Pons (tissue), 1 donor: ENCODE results near the gene ARL5A.

Experiments
- DNase-seq: peaks from one replicate; pipeline ENCODE4 v3.0.0-alpha.2; 2016; ENCODE audit warnings: low spot score

Gene ARL5A

DNA sequence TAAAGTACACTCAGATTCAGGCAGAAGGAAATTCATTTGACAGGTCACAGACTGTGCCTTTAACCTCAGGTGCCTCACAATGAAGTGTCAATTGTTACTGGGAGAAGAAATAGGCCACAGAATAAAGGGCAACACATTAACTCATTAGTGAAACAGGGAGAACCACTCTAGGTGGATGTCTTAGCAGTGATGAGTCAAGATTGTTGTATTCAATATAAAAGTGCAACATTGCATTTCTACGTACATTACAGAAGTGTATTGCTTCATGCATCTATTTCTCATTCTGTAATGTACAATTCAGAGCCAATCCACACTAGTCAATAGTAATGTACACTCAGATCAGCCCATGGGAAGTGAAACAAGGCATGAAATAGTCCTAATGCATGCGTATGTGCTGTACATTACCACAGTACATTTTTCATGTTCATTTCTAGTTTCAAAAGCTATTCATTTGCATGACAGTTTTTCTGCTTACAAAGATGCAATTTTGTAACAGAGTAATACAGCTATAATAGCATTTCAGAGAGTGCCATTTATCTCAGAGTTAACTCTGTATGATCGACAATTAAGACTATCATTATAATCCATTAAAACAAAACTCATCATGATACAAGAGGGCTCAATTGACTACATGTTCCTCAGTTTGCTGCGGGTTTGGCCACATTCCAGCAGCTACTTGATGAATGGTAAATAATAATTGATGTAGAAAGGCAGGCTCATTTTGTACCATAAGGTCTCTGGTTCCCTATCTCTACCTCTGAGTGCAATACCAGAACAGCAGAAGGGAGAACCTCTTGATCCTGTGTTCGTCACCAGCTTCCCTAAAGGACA lies 12.2 kb upstream of the ARL5A start:
- no peak for DNase-seq

- no peak for DNase-seq
These were observed 9.7 kb upstream of the ARL5A start for GRCh38 chr2:151837926-151838325.

DNA sequence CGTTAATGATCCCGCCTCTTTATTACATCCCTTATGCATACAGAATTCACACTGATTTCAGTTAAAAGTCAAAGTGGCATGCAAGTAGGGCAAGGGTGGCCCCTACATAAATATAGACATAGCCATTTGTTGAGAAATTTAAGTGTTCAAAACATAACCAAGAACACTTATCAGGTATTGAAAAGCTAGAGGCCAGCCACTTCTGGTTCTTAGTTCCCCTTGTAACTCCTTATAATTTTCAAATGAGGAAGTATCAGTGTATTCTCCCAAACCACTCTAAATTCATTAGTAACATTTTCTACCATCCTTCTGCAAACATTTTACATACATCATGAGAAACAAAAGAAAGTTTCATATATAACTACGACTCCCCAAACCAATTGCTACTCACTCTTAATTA lies 5.8 kb upstream of the ARL5A start:
- no peak for DNase-seq

DNA sequence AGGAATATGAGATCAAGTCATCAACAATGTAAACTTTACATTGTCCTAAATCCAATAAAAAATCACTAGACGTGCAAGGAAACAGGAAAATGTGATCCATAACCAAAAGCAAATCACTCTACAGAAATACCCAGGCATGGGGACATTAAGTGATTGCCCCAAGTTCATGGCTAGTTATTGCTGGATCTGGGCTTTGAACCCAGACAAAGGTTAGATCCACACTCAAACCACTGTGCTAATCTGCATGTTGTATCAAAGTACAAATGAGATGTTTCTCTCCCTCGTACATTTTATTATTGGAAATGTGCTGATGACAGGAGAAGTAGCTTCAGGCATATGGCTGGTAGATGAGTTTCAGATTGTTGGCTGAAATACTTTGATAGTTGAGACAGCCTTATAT lies 2.7 kb upstream of the ARL5A start:
- DNase-seq, result no peak

DNA sequence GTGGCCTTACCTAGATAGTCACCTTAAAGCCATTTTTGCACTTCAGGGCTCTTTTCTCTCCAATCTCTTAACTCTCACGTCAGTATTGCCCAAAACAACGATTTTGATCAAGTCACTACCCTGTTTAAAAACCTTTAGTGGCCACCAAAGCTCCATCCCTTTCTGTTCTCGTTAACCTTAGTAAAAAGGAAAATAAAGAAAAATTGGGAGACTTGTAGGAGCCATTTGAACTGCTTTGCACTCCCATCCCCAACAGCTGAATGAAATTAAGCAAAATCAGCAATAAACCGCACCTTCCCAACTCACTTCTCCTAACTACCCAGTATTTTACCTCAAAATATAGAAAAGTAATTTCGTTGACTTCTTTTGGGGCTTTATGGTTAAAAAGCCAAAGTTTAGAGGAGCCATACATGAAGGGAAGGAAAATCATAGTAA lies 686 bp upstream of the ARL5A start:
- DNase-seq, result no peak

GRCh38 chr2:151827564-151828142 lies 568 bp downstream of the ARL5A start:
- no peak for DNase-seq

DNA sequence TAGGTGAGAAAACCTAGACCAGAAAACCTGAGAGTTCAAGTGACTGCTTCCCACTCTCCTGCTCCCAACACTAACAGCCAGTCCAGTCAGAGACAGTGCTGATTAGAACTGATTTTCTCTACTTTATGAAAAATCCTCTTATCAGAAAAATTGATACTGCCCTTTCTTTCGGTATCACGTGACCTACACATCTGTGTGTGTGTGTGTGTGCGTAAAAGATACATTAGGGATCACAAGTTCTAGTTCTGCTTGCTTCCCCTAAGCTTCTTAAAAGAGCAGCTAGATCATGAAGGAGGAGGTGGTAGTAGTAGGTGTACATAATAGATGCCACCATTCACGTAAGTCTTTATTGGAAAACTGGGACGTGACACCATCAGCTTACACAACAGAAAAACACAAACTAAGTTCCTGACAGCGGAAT lies 1.5 kb downstream of the ARL5A start:
- DNase-seq, result peak; percentile 56

DNA sequence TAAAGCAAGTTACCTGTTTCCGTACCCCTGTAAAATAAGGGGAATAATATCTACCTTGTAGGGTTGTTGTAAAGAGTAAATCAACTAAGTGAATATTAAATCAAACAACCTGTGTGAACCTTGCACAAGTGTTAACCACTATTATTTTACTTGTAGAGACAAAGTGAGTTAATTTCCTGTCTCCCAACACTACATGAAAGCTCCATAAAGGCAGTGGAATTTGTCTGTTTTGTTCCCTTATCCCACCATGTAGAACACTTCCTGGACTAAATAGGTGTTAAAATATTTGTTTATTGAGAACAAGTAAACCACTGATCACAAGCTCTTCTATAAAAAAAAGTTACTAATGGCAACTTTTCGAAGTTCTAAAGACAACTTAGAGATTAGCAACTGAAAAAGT lies 3.3 kb downstream of the ARL5A start:
- DNase-seq, result no peak

- no peak for DNase-seq
These were observed 4.6 kb downstream of the ARL5A start for GRCh38 chr2:151823651-151824050.

DNA sequence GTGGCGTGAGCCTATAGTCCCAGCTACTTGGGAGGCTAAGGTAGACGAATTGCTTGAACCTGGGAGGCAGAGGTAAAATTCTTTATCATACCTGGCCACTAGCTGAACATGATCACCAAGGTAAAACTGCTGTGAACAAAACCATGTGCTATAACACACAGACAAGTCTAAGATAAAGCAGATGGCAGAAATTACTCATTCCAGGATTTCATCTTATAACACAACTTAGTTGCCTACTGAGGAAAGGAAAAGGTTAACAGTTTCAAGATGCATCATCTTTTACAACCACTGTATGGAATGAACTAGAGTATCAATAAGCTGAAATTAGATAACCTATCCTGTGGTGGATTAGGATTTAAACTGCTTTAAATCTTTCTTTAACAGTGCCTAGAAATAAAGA lies 8.3 kb downstream of the ARL5A start:
- no peak for DNase-seq

DNA sequence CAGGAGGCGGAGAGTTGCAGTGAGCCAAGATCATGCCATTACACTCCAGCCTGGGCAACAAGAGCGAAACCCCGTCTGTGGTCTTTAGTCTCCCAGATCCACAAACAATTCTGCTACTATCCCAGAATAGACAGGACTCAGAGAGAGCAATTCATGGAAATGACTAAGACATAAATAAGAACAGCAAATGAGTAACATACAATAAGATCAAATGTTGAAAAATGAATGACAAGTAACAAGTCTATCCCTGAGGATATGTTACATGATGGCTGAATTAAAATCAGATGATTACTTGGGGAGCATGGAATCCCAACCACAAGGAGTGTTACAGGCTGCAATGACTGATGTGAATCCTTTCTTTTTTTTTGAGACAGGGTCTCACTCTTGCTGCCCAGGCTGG lies 10.3 kb downstream of the ARL5A start:
- no peak for DNase-seq

DNA sequence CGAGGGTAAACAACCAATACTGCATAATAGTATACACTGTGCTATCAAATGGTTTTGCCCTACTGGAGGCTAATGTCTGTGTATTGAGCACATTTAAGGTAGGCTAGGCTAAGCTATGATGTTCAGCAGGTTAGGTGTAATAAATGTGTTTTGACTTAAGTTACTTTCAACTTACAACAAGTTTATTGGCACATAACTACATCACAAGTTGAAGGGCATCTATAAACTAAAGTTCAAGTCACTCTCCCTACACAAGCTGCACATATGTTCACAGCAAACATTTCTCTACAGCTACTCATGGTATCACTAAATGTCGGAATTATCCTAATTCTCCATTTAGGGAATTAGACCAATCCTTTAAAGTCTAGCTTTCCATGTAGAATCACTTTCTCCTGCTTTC lies 11.4 kb downstream of the ARL5A start:
- no peak for DNase-seq

- no peak for DNase-seq
These were observed 12.3 kb downstream of the ARL5A start for GRCh38 chr2:151815821-151816489.

GRCh38 chr2:151810489-151810888 lies 17.7 kb downstream of the ARL5A start:
- DNase-seq, result no peak

DNA sequence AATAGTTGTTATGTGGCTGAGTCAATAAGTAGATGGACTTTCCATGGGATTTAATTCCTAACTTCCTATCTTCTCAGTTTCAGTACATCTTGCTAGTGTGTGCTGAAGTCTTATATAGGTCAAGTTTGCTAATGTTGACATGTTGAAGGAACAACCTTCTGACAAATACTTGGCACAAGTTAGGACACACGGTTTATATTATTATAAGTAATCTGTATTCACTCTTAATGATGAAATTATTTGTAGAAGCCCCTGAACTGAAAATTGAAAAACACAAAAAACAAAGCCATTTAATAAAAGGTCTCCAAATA lies 19.2 kb downstream of the ARL5A start:
- DNase-seq, result no peak

DNA sequence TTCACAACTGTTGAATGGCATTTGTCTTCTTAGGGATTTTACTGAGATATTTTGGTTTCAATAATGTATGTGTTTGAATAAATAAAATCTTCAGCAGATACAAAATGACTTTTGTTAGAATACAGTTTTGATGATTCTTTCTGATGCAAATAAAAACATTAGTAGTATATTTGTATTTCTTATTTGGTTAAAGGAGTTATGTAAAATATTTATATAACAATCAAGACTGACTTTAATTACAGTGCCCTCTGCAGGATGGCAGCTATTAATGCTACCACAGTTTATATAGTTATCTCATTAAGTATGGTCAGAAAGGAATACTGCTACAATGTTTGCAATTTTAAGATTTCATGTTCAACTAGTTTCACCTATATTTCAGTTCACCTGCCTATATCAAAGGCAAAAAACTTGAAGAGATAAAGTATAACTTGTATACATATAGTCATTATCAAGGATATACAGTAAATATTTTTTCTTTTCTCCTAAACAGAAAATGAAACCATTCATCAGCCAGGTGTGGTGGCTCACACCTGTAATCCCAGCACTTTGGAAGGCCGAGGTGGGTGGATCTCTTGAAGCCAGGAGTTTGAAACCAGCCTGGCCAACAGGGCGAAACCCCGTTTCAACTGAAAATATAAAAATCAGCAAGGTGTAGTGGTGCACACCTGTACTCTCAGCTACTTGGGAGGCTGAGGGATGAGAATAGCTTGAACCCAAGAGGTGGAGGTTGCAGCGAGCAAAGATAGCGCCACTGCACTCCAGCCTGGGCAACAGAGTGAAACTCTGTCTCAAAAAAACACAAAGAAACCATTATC lies 19.8 kb downstream of the ARL5A start:
- DNase-seq, result peak; percentile 37

DNA sequence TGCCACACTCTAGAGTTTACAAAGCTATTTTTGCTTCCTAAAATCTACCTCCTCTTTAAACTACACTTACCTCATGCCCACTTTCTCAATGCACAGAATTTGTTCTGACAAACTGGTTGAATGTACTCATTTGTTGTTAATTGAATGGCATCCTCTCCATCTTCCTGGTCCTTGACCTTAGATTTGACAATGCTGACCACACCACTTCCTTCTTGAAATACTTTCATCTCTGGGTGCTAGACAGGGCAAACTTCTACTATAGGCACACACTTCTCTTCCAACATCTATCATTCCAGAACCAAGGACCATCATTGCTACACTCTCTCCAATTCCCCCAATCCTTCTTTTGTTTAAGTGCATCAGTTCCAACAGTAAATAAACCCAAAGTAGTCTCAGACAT lies 22.3 kb downstream of the ARL5A start:
- no peak for DNase-seq

DNA sequence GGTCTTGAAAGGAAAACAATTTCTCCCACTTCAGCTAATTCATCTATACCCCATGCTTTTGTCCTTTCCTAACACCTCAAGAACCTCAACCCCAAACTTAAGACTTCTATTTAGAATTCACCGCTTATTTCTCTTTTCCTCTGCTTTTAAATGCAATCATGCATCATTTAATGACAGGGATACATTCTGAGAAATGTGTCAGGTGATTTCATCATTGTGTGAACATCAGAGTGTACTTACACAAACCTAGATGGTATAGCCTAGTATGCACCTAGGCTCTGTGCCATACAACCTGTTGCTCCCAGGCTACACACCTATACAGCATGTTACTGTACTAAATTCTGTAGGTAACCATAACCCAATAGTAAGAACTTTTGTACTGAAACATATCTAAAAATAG lies 22.9 kb downstream of the ARL5A start:
- DNase-seq, result no peak

DNA sequence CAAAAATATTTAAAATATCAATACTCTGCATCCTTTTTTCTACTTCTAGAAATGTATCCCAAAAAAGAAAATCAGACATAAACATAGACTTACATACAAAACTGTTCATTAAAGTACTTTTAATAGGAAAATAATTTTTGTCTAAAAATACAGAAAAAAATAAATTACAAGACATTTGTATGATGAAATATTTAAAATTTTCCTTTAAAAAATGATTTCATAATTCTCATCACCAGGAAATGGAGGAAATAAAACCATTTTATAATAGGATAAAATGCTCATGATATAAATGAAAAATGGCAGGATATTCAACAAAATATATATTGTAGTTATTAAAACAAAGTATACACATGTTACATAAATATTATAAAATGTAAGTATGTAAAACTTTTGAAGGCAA lies 24.4 kb downstream of the ARL5A start:
- no peak for DNase-seq

DNA sequence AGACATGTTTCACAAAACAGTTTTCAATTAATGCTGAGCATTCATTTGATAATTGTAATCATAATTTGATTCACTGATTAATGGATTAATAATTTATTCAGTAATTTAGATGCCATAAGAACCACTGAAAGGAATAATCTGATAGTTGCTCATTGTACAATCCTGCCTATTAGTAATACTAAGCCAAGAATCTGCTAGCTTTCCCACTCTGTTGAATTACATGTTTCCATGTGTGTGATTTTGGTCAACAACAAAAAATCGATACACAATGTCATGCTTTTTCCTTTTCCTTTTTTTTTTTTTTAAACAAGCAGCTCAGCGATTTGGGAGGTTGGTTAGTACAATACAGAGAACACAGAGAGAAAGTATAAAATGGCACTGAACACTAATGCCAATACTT lies 25.9 kb downstream of the ARL5A start:
- no peak for DNase-seq

GRCh38 chr2:151799886-151800292 lies 28.3 kb downstream of the ARL5A start:
- no peak for DNase-seq

GRCh38 chr2:151796774-151797173 lies 31.4 kb downstream of the ARL5A start:
- no peak for DNase-seq
